Stimulated activated CD4-positive, alpha-beta T cell treated with anti-CD3 and anti-CD28 coated beads, Interleukin-2, amount 100 ng/mL, for 24 hours (primary cell): ENCODE results near the gene PCGF1.
A peak's percentile ranks its signal among the peaks of the same experiment; 100 is the strongest.

ENCODE experiments used
- DNase-seq, 2 donors: peaks; one replicate each; pipeline ENCODE4 v3.0.0-alpha.2; 2020

The PCGF1 gene

DNA sequence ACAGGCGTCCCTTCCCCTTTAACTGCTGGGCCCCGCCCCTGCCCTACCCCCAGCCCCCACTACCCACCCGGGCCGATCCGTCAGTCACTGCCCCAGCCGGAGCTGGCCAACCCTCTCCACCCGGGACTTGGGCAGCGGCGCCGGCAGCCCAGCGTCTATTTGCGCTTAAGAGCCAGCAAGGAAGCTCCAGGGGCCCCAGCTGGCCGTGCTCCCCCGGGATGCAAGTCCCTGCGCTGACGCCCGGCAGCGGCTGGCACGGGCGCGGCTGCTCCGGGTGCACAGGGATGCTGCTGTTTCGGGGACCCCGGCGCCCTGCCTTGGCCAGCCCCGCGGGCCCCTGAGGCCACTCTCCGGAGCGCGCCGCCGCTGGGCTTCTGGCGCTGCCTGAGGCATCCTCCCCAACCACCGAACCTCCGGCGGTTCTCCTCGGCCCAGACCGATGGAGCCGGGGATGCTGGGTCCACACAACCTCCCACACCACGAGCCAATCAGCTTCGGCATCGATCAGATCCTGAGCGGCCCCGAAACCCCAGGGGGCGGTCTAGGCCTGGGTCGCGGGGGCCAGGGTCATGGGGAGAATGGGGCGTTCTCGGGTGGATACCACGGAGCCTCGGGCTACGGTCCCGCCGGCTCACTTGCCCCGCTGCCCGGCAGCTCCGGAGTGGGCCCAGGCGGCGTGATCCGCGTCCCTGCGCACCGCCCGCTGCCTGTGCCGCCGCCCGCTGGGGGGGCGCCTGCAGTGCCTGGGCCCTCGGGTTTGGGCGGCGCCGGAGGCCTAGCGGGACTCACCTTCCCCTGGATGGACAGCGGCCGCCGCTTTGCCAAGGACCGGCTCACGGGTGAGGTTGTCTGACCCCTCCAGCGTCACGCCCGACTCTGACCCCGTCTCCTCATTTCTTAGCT, 7.1 kb upstream of the PCGF1 start, which contains the start of gene TLX2:
Gene TLX2 (plus strand): TSS at position 83 of the 903 bp plus-strand sequence. CDS start 357 bp downstream, at position 440.
- DNase-seq: peak in 1 of 2 donors; percentile 28

DNA sequence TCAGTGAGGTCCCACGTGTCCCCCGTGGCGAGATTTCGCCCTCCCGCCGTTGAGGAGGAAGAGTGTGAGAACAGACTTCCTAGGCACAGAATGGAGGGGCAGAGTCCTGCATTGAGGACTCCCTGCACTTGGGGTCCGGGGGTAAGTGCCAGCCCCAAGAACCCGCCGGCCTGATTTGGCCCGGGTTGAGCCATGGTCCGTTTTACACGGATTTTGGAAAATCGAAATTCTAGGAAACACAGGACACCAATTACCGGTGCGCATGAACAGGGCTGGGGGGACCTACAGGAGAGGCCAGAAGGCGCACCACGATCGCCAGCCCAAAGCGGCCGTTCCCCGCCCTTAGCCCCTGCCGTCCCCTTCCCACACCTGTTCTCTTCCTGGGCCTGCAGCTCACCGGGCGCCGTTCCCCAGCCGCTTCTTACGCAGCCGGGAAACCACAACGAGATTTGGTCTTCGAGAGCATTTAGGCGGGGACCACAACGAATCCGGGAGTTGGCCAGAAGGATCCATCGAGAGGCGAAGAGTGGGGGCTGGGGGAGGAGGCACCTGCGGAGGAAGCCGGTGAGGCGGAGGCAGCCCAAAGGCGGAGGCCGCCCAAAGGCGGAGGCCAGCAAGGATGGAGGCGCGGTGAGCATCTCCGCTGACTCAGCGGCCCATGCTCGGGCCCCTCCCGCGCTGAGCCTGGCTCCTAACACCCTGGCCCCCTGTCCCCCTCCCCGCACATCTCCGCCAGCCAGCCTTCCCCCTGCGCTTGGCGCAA, 6.3 kb upstream of the PCGF1 start:
- DNase-seq: peak; percentile 29 to 50

DNA sequence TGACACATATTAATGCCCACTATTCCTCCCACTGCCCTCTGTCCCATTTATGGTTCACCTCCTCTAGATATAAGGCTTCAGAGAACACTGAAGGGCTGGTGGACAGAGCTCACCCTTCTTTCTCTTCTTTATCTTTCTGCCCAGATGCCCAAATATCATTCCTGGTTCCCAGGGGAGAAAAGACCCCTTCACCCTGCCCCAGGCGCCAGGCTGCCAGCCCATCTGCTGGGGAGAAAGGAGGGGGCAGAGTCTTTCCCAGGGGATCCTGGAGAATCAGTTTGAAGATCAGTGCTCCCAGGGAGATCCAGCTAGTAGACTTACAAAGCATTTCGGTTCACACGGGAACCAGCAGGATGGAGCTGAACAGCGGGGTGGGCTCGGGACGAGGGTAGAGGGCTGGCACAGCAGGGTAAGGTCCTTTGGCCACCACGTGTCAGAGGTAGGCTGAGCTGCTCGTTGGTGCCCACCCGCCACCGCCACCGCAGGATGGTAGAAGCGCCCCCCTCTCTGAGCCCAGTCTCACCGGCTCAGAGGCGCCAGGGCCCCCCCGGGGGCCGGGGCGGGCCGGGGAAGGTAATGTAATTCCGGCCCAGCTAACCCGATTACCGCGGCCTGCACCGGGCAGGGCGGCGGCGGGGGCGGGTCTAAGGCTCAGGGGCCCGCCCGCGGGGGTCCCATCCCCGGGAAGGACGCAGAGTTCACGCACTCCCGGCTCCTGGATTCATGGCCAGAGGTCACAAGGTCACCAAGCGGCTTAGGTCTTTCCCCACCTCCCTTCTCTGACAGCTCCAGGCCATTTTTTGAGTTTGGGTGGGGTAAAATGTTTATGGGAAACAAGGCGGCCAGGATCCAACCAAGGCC, 5.5 kb upstream of the PCGF1 start:
- DNase-seq: no peak

DNA sequence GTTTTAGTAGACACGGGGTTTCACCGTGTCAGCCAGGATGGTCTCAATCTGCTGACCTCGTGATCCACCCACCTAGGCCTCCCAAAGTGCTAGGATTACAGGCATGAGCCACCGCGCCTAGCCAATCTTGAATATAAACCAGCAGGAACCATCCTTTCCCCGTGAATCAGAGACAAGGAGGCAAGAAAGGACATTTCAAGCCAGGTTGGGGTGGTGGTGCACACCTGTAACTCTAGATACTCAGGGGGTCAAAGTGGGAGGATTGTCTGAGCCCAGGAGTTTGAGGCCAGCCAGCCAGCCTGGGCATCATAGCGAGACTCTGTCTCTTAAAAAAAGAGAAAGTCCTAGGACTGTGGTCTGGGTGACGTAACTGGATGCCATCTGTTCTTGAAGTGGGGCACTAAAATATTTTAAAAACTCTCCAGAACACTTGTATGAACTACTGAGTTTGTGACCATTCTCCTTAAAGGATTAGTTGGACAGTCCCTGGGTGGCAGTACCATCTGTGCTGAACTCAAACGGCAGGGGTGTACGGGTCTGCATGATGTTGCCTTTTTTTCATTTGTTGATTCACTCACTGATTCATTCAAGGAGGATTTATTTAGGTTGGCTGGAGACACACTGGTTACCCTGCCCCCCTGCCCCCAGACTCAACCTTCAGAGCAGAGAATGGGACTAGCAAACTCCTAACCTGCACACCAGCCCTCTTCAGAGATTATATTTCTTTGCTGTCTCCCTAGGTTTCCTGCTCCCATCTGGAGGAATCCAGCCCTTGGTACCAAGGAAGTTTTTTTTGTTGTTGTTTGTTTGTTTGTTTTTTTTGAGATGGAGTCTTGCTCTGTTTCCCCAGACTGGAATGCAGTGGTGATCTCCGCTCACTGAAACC, 3.9 kb upstream of the PCGF1 start:
- no peak for DNase-seq

DNA sequence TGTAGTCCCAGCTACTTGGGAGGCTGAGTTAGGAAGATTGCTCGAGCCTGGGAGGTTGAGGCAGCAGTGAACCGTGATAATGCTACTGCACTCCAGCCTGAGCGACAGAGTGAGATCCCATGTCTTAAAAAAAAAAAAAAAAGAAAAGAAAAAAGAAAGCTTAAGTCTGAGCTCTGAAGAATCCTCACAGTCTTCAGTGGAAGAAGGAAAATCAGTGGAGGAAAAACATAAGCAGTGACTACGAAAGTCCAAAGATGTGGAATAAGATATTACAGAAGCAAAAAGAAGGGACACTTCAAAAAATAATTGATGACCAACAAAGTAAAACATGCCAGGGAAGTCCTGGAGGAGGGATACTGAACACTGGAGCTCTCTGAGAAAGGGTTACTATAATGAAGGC, 2.8 kb upstream of the PCGF1 start:
- no peak for DNase-seq

DNA sequence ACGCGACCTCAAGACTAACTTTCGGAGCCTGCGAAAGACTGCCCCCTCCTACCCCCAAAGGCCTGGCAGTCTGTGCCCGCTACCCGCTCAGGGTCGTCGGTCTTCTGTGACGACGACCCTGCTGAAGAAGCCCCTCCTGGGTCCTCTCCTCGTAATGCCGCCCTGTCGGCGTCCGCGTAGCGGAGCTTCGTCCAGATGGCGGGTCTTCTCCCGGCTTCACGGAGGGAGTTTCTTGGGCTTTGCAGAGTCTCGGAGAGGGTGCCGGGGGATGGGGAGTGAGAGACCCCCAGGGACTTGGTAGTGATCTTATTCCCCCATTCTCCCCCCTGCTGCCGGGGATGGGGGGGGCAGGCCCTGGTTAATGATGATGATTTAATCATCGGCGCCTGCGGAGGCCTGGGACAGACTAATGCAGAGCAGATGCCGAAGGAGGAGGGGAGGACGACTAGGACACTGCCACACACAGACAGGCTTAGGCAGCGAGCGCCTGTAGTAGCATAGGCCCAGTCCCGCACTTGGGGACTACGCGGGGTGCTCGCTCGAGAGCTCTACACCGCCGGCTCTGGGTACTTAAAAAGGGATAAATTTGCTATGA, 528 bp upstream of the PCGF1 start:
- no peak for DNase-seq

DNA sequence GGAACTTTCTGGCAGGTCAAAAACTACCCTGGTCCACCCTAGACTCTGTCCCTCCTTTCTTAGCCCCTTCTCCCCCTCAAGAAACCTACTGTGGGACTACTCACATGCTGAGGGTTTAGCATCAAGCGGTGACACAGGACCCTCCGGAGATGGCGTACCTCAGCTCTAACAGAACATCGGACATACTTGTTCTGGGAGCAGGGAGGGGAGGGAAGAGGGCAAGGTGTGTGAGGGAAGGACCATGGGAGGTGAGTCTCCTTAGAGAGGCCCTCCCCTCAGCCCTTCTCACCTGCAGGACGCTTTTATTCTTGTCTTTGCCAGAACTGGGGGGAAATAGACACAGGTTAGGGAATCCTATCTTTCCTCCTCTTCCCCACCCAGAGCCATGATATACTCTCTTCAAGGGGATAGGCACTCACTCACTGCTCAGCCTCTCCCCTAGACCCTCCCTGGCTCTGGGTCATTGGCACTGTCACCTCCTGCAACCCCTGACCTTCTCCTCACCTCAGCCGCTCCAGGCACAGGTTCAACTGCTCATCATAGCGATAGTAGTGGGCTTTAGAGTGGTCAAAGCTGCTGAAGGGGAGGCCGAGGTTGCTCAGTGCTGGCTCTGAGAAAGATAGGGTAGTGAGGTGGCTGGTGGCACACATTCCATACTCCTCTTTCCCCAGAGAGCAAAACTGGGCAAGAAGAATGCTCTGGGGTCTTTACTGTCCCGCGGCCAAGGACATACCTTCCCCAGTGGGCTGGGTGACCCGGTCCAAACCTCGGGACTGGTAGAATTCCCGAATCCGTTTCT, 1.8 kb downstream of the PCGF1 start:
- DNase-seq: no peak

DNA sequence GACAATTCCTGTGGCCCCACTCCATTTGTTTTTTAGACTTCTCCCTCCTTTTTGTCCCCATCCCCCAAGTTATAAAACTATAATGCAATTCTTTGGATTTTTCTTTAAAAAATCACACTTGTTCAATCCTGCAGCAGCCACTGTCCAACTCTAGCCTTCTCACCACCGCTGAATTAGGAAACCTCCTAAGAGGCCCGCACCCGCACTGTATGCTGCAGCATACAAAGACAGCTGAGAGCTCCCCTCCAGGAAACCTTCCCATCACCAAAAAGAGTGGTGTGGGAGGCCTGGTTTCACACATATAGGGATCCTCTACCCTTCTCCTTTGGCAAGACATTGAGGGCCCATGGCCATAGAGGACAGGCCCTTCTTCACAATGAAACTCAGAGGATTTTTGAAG, 2.9 kb downstream of the PCGF1 start:
- no peak for DNase-seq

DNA sequence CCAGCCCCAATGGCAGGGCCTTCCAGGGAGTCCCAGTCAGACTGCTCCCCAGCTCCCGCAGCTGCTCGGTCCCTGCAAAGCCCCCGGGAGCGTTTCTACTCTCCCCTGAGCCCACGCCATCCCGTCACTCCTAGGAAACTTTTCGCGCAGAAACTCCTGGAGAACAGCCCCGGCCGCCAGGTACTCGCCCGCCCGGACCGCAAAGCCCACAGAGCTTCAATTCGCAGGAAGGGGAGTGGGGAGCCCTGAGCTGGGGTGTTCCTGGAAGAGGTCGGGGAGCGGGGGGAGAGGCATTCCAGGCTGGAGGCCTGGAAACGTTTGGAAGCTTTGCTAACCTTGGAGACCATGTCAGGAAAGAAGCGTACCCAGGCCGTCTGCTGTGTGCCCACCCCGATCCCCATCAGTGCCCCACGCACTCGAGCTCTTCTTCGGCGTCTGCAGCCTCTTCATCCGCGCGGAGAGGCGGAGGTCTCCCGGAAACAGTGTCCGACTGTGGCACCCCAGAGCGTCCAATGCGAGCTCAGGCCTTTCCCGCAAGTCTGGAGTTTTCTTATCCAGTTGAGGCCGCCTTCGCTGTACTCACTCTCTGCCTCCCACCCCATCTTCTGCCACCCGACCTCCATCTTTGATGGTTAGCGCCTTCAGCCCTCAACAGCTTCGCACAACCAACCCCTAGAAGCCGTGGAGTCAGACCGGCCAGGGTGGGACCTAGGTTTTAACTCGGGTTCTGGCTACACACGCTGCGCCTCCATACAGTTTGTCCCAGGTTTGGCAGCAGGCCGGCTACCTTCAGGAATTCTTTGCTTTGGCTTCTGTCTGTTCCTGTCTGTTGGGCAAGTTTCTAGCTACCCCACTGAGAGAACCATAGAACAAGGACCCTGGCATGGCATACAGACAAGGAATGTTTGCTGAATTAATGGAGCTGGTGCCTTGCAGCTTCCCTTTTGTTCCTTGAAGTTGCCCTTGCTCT, 3.7 kb downstream of the PCGF1 start:
- DNase-seq: no peak

DNA sequence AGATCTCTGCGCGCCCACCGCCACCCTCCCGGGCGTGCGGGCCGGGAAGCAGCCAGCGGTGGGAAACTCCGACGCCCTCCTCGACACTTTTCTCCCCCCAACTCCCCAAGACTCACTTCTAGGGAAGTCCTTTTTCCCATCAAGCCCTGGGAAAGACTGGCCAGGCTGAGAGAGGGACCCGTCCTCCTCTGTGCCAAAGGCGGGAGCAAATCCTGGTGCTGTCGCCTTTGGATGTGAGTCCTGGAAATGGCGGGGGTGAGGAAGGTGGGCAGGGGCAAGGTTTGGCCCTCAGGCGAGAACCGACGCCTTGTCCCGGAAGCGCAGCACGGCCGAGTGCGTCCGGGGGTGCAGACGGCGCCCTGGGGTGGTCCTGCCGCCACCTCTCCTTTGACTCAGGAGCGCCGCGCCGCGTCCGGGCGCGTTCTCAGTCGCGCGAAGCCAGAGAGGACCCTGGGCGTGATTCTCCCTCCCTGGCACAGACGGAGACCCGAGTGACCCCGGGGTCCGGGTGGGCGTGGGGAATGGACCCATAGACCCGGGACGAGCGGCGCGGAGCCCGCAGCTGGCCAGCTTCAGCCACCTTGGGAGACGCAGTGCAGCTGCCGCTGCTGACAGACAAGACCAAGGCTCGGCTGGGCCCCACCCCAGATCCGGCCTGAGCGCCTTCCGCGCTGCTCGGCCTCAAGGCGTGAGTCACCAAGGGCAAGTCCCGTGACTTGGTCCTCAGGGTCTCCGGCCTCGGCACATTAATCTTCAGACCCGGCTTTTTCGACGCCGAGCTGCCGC, 4.6 kb downstream of the PCGF1 start:
- DNase-seq: peak in 1 of 2 donors; percentile 67

DNA sequence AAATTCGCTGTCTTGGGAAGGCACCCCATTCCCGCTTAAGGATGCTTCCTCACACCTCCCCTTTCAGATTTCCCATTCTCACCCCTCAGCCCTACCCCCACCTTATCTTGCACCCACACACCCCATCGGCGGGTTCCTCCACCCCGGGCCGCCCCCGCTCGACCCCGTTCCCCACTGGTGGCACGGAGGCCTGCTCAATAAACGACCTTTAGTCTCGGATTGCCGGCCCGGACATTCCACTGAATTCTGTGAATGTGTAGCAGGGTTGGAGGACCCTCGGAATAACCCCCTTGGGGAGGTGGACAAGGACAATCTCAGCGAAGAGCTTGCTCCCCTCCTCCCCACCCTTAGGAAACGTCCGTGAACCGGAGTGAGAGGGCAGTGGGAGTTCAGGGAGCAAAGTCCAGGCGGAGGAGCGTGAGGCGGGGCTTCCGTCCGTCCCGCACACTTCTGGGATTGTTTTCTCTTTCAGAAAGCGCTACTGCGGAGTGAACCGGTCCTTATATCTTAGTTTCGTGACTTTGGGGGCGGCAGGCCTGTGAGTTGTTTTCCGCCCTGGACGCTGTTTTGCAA, 5.3 kb downstream of the PCGF1 start:
- no peak for DNase-seq

DNA sequence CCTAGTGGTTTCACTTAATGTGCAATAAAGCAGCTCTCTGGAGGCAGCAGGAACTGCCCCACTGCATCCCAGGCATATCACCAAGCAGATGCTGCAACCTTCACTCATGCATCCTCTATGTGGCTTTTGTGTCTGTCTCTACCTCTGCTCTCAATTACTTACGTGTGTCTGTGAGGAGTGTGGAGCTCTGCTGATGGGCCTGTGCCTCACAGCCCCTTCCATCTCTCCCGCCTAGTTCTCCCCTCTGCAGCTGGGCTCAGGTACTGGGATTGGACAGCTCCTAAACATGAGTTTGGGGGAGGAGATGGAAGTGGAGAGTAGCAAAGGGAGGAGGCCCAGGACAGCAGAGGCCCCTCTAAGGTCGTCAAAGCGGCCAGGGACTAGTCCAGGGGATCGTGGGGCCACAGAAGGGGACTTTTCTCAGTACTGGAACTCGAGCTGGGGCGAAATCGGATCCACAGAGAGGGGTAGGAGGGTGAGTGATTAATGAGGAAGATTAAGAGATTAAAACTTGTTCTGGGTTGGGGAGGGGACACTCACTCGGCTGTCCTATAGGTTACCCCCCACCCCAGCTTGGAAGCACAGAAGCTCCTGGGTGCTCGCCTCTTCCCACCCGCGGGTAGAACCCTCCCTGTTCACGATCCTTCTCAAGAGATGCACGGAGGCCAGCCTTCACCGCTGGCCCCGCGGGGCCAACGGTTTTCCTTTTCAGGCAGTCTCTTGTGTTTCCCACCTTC, 6.0 kb downstream of the PCGF1 start:
- no peak for DNase-seq

DNA sequence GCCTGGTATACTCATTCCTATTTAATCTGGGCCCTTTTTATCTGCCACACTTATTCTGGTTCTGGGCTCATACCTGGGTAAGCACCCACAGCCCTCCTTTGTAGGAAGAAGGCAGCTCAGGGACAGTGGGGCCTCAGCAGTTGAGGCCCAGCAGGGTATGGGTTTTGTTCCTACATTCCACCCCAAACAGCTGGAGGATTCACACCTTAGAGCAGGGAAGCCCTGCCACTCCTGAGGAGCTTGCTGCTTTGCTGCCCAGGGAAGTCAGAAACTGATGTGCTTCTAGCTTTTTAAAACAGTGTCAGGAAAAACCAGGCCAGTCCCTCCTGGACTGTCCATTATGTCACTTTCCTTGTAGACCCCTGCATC, 6.9 kb downstream of the PCGF1 start:
- DNase-seq: no peak

DNA sequence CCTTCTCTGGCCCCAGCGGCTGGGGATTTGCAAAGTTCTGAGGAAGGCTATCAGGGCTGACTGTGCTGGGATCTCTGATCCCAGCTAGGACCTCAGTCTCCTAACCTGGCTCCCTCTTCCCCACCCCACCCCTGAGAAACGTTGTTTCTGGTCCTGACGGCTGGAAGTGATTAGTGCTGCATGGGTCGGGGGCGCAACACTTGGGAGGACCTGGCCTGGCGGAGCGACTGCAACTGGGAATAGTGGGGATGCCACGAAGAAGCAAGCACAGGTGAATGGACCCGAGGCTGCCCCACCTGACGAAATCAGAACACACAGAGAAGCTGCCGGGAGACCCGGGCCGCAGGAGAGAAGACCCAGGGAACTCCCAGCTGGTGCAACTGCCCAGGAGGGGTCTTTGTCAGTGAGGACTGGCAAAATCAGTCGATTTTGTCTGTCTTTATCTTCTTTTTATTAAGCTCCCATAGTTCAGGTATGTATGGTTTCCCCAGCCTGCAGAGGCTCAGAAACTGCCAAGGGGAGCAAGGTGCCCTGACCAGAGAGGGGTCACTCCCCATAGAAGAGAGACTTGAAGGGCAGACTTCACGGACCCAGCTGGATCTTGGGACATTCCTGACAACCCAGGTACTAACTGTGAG, 7.4 kb downstream of the PCGF1 start:
- no peak for DNase-seq

DNA sequence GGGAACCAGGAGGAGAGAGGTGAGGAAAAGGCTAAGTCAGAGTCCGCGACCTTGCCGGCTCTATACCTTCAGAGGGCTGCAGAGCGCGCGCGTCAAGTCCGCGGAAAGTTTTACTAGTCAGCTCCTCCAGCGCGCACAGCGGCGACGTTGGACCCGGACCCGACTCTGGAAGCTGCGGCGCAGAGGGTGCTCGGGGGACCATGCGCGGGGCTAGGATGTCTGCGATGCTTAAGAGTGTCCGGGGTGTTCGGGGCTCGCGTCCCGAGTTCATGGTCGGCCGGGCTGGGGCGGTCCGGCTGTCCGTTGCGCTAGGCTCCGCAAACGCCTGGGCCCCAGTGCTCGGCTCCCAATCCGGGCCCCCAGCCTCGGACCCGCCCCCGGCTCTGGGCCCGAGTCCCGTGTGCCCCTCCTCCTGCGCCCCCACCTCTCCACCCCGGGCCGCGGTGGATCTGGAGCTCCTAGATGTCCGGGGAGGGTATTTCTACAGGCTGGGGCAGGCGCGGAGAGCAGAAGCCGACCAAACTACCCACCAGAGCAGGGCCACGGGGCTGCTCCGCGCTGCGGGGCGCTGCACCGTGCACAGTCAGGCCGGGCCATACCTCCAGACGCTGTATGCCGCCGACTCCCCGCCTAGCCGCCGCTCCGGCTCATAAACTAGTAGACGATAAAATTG, 8.1 kb downstream of the PCGF1 start, which contains the start of gene LBX2:
Gene LBX2 (minus strand): TSS at position 337 of the 673 bp plus-strand sequence. CDS start 66 bp downstream, at position 271.
- peak in 1 of 2 donors; percentile 63 for DNase-seq
